Left forelimb (tissue), 1 donor: Measurements from ENCODE around the gene LRRFIP1.
"Not testable (repeated sequence)": the region's sequence is repeated elsewhere in the genome, so short reads cannot be mapped to it uniquely, and the experiment has no call there.

ENCODE experiments used
- DNase-seq: peaks from one replicate; pipeline ENCODE4 v3.0.0-alpha.2; 2018; ENCODE audit warnings: low spot score

Gene LRRFIP1

DNA sequence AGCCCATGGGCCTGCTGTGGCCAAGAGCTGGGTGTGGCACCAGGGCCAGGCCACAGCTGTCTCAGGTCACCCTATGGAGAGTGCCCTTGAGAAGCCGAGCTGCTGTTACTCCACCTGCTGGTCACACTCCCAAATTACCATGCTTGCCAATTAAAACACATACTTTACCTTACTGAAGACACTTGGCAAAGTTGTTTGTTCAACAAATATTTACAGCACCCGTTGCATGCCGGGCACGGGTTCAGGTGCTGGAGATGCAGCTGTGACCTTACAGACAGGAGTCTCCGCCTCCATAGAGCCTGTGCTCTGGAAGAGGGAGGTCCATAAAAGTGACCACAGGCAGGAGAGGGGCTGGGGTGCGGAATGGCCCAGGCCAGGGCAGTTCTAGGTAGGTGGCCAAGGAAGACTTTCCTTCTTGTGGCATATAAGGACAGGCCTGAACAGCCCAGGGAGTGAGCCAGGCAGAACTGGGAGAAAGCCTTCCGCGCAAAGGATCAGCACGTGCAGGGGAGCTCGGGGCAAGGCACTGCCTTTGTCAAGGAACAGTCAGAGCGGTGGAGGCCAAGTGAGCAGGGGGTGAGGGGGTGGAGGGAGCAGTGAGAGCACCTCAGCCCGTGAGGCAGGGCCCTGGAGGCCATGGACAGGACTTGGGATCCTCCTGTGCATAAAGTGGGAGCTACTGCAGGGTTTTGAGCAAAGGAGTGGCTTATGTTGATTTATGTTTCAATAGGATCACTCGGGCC, 147.6 kb downstream of the LRRFIP1 start:
- DNase-seq = no peak

GRCh38 chr2:237779521-237779920, 152.1 kb downstream of the LRRFIP1 start:
- DNase-seq = no peak

- no peak for DNase-seq
These were observed 154.8 kb downstream of the LRRFIP1 start for GRCh38 chr2:237782181-237782580.

- not testable (repeated sequence) for DNase-seq
These were observed 156.3 kb downstream of the LRRFIP1 start for GRCh38 chr2:237783678-237784077.

- DNase-seq = no peak
These were observed 159.5 kb downstream of the LRRFIP1 start for GRCh38 chr2:237786936-237787335.

DNA sequence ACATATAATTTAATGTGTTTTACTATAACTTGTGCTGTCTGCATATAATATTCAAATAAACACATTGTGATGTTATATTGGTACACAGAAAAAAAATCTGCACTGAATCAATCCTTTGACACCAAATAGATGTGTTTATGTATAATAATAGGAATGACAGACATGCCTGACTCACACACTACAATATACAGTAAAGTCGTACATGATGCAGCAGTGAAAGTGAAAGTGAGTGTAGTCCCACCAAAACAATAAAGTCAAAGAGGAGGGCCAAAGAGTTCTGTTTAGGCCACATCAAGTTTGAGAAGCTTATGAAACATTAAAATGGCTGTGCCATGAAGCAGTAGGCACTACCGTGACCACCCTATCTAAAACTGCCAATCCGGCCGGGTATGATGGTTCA, 163.0 kb downstream of the LRRFIP1 start:
- no peak for DNase-seq

DNA sequence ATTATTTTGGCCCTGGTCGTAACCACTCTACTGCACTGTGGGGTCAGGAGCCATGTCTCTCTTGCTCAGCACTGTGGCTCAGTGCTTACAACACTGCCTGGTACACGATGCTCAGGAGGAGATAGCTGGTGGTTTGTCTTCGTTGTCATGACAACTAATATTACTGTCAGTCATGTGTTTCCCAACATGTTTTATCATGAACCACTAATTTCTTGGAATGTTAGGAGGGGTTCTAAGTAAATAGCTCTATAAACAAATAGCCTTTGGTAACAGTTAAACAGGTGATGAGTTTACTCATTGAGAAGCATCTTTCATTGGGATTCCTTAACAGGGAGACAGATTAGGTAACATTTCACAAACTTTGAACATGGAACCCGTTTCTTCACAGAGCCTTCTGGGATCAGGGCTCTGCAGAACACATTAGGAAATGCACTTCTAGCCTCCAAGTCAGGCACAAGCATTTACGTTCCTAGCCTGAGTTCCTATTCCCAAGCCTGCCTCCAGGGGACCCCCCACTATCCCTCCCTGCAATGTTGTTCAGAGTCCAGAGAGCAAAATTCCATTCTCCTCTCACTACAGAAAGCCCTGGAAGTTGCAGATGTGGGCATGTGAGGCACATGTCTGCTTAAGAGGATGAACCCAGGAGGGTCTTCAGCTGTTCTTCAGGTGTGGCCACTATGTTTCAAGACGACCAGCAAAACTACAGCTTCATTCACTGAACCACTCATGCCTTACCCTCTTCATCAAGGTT, 164.8 kb downstream of the LRRFIP1 start:
- DNase-seq = no peak

DNA sequence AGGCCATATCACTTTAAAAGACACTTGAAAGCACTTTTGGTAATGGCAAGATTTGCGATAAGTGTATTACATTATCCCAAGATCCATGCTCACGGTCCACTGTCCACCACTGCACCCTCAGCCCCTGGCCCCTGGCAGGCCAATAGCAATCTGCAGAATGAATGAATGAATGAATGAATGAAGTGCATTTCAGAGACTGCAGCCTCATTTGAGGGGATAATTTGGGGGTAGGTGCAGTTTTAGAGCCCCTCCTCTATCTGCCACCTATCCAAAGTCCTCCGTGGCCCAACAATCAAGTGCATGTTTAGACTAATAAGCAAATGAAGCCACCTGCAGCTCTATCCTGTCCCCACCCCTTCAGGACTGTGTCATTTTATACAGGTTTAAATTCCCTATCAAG, 169.9 kb downstream of the LRRFIP1 start:
- no peak for DNase-seq

GRCh38 chr2:237798236-237799059, 171.1 kb downstream of the LRRFIP1 start, which contains the start of gene RBM44:
Gene RBM44, plus strand, starts transcription at chr2:237798779. Its CDS starts 14,831 bp downstream, at chr2:237813610.
- DNase-seq = no peak

GRCh38 chr2:237799060-237799428, 171.7 kb downstream of the LRRFIP1 start:
- no peak for DNase-seq

- no peak for DNase-seq
These were observed 174.1 kb downstream of the LRRFIP1 start for GRCh38 chr2:237801466-237801865.

- no peak for DNase-seq
These were observed 178.9 kb downstream of the LRRFIP1 start for GRCh38 chr2:237806334-237806733.

DNA sequence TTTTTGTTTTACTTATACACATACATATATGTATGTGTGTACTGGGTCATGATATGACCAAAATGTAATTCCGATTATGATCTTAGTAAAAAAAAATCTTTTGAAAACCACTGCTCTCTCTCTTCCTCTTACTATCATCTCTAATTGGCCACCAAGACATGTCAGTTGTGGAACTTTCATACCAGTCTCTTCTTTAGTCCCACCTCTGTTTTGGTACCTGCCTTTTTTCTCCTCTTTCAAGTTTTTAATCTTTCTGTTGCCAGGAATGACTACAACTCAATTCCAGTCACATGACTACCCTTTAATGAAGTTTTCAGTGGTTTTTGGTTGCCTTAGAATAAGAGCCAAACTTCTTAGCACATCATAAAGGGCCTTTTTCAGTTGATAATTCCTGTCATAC, 188.2 kb downstream of the LRRFIP1 start:
- no peak for DNase-seq

DNA sequence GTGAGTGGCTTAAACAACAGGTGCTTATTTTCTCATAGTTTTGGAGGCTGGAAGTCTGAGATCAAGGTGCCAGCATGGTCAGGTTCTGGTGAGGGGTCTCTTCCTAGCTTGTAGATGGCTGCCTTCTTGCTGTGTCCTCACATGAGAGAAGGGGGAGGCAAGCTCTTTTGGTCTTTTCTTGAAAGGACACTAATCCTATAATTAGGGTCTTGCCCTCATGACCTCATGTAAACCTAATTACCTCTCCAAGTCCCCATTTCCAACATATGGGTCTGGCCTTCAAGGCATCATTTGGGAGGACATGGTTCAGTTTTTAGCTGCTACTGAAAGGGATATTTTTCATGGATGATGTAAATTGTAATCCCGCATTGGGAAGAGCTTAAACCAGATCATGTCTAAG, 189.1 kb downstream of the LRRFIP1 start:
- DNase-seq = no peak

- no peak for DNase-seq
These were observed 190.7 kb downstream of the LRRFIP1 start for GRCh38 chr2:237818066-237818473.

- no peak for DNase-seq
These were observed 191.8 kb downstream of the LRRFIP1 start for GRCh38 chr2:237819231-237819630.

- no peak for DNase-seq
These were observed 193.0 kb downstream of the LRRFIP1 start for GRCh38 chr2:237820421-237820820.

- no peak for DNase-seq
These were observed 196.2 kb downstream of the LRRFIP1 start for GRCh38 chr2:237823544-237823943.

DNA sequence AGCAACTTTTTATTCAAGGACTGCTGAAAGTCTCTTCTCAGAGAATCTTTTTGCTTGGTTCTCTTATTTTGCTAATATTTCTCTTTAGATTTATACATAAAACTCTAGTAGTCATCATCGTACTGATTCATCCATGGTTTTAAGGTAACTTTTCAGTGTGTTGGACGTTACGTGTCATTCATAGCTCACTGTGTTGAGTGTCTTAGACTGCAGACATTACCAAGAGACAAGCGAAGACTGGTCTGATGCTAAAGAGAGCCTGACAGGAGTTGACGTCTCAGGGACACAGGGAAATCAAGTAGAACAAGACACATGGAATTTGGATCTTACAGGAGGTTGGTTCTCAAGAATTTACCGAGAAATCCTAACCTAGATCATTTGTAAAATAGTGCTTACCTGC, 196.7 kb downstream of the LRRFIP1 start:
- no peak for DNase-seq

GRCh38 chr2:237827421-237827987, 200.1 kb downstream of the LRRFIP1 start:
- no peak for DNase-seq
